OCI-LY7 (cell line): ENCODE results near the gene SMPDL3B.

Experiments
- CTCF ChIP-seq: fragments of 200-600 bp; sonication (generic); conservative IDR thresholded peaks from 2 replicates; pipeline ENCODE4 v1.5.1; 2014; ENCODE audit warnings: mild to moderate bottlenecking, antibody characterized with exemption, low read length, moderate library complexity, mixed read lengths
- EZH2phosphoT487 ChIP-seq: fragments of 200-600 bp; sonication (generic); IDR thresholded peaks from 2 replicates; pipeline ENCODE4 v1.6.1; 2018; ENCODE audit warnings: low read depth, borderline replicate concordance, mild to moderate bottlenecking, mixed run types, antibody characterized with exemption, low read length, moderate library complexity, mixed read lengths

- TF ChIP-seq CTCF = peak; percentile 87
- no peak for TF ChIP-seq EZH2phosphoT487
Observed at GRCh38 chr1:27940297-27940696, 5.5 kb downstream of the SMPDL3B start.
